ENCODE measurements around the gene OR10H1. TPM values are rescaled to one million over a fixed set of nuclear protein-coding genes. Genes with fewer than 3 reads are reported as not detected.

The OR10H1 gene
- total and polyA plus RNA-seq, 9 of the 15 experiments (the other 6 are each of a cell fraction or from before 2014, with no cell fraction given): not detected

GRCh38 chr19:15838351-15838750 is 22.9 kb upstream of the OR10H1 start (continued):
- TF ChIP-seq ZNF639 (CRISPR knock-in tag; conservative IDR thresholded peaks at IDR 0.05 in 1 of 2, IDR thresholded peaks at IDR 0.05 in 1 of 2) (no peak), POLR2A (conservative IDR thresholded peaks at IDR 0.05) (no peak), PURB (CRISPR knock-in tag; IDR thresholded peaks at IDR 0.05; ENCODE audit: low read depth) (no peak), KAT7 (CRISPR knock-in tag; IDR thresholded peaks at IDR 0.05; ENCODE audit: borderline replicate concordance) (0 out of 2 replicates have a peak, but pooled peaks have one; percentile 40), CHD2 (IDR thresholded peaks at IDR 0.05; ENCODE audit: low read depth, low read length) (no peak), SIX5 (IDR thresholded peaks at IDR 0.05; ENCODE audit: borderline replicate concordance in 1 of 2, insufficient read depth in 1 of 2, low read depth in 1 of 2, low read length in 2 of 2) (no peak), ZNF766 (CRISPR knock-in tag; conservative IDR thresholded peaks at IDR 0.05) (peak; percentile 60; the same call in 1 of the 2 replicates)

- Histone ChIP-seq H3K4me1 (replicated peaks in 1 of 2; ENCODE audit: control insufficient read depth in 2 of 2, insufficient read depth in 2 of 2, low read length in 2 of 2) (peaks cover 27 to 49% of the 10 kb centered on the region in 2 experiments), H2AFZ (ENCODE audit: low read depth, low read length) (peak overlapping the region; percentile 68), H3K36me3 (ENCODE audit: control insufficient read depth, insufficient read depth, low read length) (peaks cover 40% of the 10 kb centered on the region), H3K79me2 (ENCODE audit: control insufficient read depth, insufficient read depth, low read length) (peaks cover 38% of the 10 kb centered on the region), H4K20me1 (replicated peaks; ENCODE audit: control insufficient read depth, insufficient read depth, low read length) (no peaks in the 10 kb centered on the region), H3K27ac (ENCODE audit: extremely low read depth, low read depth, low read length) (peak overlapping the region; percentile 99), H3K9ac (ENCODE audit: insufficient read depth in 1 of 2, low read depth in 2 of 2, low read length in 2 of 2) (peak overlapping the region; percentile 95 to 96), H3K4me3 (peak overlapping the region; percentile 66), H3K27me3 (ENCODE audit: control insufficient read depth in 2 of 2, insufficient read depth in 2 of 2, low read length in 2 of 2) (no peaks in the 10 kb centered on the region), H3K9me1 (ENCODE audit: control insufficient read depth, insufficient read depth, low read length) (peaks cover 3% of the 10 kb centered on the region), H3K4me2 (ENCODE audit: insufficient read depth, low read length) (peak overlapping the region; percentile 87), H3K9me3 (replicated peaks; ENCODE audit: control insufficient read depth, insufficient read depth, low read depth, low read length) (no peaks in the 10 kb centered on the region)
- POLR2A ChIA-PET: interaction anchor here (0.7 to 3.9 kb wide), 10 partner anchors 9 to 317 kb away, joined by 3 to 22 read pairs (median 4); partner anchors contain the start of gene CYP4F2
- no TSS peak for BruUV-seq (replicated peaks)
- intact Hi-C loops (cut with micrococcal nuclease) (loop anchor here (1.0 kb wide), 1 partner anchor 32 kb away; no protein-coding TSS in a partner anchor), in situ Hi-C loops (cut with MboI) (no loop called here)
- FAIRE-seq: peak; percentile 86
- peak; percentile 47 for ATAC-seq
- 0% methylated on average over 9 of the region's 9 CpGs for WGBS (ENCODE audit: insufficient coverage, low coverage, missing lambda C conversion rate)
- peak in 1 of 4 experiments; percentile 85 for DNase-seq (ENCODE audit: extremely low read depth in 1 of 4, low spot score in 3 of 4)
- CTCF ChIA-PET (ENCODE audit: low intra/inter-chr PET ratio): no interaction called here
- no peak for TF ChIP-seq UBTF (IDR thresholded peaks at IDR 0.05; ENCODE audit: borderline replicate concordance in 1 of 2, low read depth in 2 of 2, low read length in 2 of 2)
- no peak for TF ChIP-seq NFATC3 (IDR thresholded peaks at IDR 0.05)
- TF ChIP-seq CBX2 (IDR thresholded peaks at IDR 0.05; ENCODE audit: insufficient read depth, low read length, poor library complexity, severe bottlenecking): no peak
- peak; percentile 71 for TF ChIP-seq NBN (IDR thresholded peaks at IDR 0.05; ENCODE audit: low read depth)
- peak; percentile 89; the same call in 1 of the 2 replicates for TF ChIP-seq CREB3L1 (IDR thresholded peaks at IDR 0.05; ENCODE audit: borderline replicate concordance, low read depth)
- no peak for TF ChIP-seq JUND (IDR thresholded peaks at IDR 0.05; ENCODE audit: borderline replicate concordance, low read depth, low read length)
- no peak for TF ChIP-seq JUND (tag; IDR thresholded peaks at IDR 0.05; ENCODE audit: borderline replicate concordance, low read depth, low read length)
Observed at GRCh38 chr19:15837221-15837731, 21.8 kb upstream of the OR10H1 start.
